Hematopoietic multipotent progenitor cell (in vitro differentiated cells): Measurements from ENCODE around the gene RRM1. TPM values are rescaled to one million over a fixed set of nuclear protein-coding genes. Genes with fewer than 3 reads are reported as not detected.
"Not testable (repeated sequence)": the region's sequence is repeated elsewhere in the genome, so short reads cannot be mapped to it uniquely, and the experiment has no call there.

Experiments
- DNase-seq, 3 donors: peaks; one replicate each; pipeline ENCODE4 v3.0.0-alpha.2; 2011 to 2015; ENCODE audit warnings: low read depth in 2 of 3, low spot score in 2 of 3
- total RNA-seq: library from RNA; depleted of rRNA; stranded (reverse); fragments of >200 nt; gene quantifications from one replicate; pipeline ENCODE4 v1.2.3, GENCODE V29; 2012

Gene RRM1
- 35.3 TPM for total RNA-seq

- peak; percentile 89 to 98 (median 95) for DNase-seq
Measured at GRCh38 chr11:4094348-4095291, at the start of gene RRM1. TSS of gene RRM1 (plus strand) at chr11:4094799. CDS start at chr11:4095013, 214 bp downstream.

DNA sequence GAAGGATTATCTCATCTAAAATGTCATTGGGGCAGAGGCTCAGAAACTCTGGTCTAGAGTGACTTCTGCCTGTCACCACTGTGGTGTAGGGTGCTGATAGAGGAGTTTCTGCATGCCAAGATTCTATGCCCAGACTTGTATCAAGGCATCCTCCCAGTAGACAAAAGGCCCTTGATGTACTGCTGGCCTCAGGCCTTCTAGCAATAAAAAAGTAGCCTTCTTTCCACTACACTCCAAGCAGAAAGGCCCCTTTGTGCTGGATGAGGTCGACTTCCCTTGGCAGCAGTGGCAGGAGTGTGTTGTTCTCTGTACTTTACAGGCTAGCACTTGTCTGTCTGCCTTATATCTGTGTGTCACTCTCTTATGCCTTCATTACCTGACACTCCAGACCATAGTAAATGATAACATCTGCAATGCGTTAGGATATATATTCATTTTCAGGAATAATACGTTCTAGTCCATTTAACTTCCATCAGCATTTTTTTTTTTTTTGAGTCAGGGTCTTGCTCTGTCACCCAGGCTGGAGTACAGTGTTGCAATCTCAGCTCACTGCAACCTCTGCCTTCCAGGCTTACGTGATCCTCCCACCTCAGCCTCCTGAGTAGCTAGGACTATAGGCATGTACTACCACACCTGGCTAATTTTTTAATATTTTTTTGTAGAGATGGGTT is 49.5 kb upstream of the RRM1 start:
- DNase-seq, result no peak

GRCh38 chr11:4048340-4048739 is 46.3 kb upstream of the RRM1 start:
- DNase-seq, result no peak

- DNase-seq, result peak in 1 of 3 donors; percentile 36
Measured at GRCh38 chr11:4049006-4049405, 45.6 kb upstream of the RRM1 start.

DNA sequence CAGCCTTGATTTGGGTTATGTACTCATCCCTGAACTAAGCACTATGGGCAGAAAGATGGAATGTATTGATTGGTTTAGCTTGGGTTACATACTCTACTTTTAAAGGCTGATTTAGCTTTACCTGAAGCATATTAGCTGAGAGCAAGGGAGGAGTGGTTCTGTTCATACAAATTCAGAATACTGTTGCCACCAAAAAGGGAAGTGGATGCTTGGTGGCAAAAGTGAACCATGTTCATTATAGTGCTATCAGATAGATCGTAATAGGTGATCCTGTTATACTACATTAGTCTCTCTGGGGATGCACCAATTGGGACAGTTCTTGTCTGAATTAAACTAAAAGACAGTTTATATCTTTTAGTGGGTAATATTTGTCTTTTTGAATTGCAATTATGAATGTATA is 44.5 kb upstream of the RRM1 start:
- peak in 1 of 3 donors; percentile 41 for DNase-seq

GRCh38 chr11:4053200-4053599 is 41.4 kb upstream of the RRM1 start:
- not testable (repeated sequence) for DNase-seq

DNA sequence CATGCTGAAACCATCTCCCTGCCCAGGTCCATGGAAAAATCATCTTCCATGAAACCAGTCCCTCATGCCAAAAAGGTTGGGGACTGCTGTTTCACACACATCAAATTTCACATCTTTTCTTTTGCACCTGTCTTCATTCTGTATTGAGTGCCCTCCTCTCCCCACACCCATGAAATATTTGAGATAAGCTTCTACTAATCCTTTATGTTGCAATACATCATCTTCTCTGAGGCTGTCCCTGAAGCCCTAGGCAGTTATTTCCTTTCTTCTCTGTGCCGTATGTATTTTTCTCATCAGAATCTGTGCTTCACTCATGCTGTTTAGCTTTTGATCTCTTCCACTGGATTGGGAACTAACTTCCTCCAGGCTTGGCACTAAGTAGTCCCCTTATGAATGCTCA is 40.0 kb upstream of the RRM1 start:
- no peak for DNase-seq

DNA sequence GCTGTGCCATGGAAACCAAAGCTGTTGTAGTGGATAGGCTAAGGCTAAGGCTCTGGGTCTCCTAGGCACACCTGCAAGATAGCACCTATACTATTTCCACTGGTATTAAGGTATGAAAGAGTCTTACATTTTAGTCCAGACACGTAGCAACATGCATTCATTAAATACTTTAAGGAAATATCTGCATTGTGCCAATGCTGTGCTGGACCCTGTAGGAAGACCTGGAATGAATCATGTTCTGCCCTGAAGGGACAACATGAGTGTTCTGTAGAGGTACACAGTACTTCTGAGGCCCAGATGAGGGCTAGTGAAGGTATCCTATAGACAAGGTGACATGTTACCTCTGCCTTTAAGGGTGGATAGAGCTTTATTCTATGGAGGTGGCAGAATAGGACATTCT is 35.2 kb upstream of the RRM1 start:
- no peak for DNase-seq

GRCh38 chr11:4060182-4060923 is 34.2 kb upstream of the RRM1 start:
- DNase-seq, result no peak

- DNase-seq, result no peak
Measured at GRCh38 chr11:4061700-4062099, 32.9 kb upstream of the RRM1 start.

DNA sequence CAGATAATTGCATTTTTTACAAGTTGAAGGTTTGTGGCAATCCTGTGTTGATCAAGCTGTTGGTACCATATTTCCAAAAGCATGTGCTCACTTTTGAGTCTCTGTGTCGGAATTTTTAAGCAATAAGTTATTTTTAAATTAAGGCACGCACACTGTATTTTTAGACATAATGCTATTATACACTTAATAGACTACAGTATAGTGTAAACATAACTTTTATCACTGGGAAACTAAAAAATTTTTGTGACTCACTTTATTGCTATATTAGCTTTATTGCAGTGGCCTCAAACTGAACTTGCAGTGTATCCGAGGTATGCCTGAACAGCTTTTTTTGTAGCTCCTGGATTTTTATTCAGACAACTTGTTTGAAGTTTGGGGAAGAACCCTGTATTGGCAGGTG is 31.3 kb upstream of the RRM1 start:
- no peak for DNase-seq

DNA sequence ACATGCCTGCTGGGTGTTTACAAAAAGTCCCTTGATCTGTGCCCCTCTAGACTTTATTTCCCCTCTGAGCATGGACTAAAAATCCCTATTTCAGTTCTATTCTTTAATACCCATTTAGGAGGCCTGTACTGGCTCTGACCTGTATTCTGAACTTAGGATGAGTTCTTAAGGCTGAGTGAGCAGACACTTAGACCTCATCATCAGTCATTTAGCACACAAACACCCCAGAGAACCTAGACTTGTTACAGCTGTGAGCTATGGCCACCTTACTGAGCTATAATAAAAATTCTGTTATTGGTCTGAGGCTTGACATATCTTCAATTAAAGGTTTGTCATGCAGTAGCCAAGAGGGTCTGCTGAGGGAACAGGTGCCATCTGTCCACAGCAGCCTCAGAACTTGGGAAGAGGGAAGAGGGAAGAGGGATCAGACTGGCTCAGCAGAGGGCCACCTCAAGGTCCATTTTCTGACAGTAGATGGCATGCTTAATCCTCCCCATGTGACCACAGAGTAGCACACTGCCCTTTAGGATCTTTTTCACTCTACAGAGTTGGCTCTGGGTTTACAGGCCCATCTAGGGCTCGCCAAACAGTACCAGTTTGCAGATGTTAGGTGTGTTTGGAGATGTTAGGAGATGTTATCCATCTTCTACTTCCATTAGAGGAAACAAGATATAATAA is 30.2 kb upstream of the RRM1 start:
- DNase-seq, result no peak

- no peak for DNase-seq
Measured at GRCh38 chr11:4065086-4065485, 29.5 kb upstream of the RRM1 start.

DNA sequence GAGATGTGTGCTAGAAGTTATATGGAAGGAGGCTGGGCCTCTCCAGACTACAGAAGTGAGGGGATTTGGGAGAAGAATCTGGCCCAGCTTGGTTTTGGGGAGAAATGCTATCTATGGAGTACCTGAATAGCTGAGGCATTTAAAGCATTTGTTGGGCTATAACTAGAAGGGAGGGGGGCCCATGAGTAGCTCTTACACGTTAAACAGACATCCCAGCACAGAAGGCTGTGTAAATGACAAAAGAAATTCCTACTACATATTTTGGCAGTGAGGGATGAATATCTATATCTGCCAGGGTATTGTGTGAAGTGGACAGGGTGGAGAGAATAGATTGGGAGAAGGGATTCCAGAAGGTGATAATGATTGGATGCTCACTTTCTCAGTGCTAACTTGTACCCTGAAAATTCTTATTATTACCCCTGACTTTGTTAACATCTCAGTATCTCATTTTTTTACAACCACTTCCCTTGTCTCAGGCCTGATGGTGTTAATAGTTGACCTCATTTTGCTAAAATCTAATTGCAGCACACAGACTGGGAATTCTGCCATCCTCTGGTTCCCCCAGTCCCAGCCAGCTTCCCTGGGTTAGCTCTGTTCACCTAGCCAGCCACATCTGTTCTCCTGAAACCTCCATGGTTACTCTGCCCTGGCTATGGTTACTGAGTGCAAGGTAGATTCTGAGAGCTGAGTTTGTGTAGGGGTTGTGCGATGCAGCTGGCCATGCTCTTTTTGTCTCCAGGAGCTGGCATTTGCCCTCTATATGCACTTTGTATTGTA is 28.8 kb upstream of the RRM1 start:
- no peak for DNase-seq

DNA sequence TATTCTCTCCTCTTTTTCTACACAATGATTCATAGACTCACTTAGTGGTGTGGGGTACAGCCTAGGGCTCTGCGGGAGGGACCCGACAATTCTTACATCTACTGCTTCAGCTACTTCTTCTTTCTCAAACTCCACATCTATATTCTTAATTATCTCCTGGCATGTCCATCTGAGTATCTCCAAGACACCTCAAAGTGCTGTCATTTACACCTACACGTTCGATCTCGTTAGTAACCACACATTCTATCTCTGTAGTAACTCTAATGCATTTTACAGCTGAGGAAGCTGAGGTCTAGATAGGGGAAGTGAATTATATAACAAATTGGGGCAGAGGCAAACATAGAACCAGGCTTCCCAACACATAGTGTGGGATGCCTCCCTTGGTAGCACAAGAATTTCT is 27.7 kb upstream of the RRM1 start:
- peak in 1 of 3 donors; percentile 55 for DNase-seq

DNA sequence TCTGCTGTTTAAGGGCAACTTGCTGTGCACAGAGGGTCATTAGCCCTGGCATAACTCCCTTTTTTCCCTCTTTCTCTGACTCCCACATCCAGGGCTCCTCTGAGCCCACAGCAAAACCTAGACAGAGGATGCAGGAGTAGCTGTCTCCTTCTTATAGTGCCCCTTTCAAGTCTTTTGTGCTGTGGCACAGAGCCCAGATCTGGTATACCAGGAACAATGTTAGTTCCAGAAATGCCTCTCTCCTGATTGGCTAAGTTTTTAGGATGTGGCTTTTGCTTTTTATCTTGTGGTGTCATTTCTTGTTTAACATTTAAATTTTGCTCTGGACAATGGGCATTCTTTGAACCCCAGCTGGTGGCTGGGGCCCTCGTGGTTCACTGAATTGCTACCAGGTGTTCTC is 25.6 kb upstream of the RRM1 start:
- DNase-seq, result peak in 1 of 3 donors; percentile 73

DNA sequence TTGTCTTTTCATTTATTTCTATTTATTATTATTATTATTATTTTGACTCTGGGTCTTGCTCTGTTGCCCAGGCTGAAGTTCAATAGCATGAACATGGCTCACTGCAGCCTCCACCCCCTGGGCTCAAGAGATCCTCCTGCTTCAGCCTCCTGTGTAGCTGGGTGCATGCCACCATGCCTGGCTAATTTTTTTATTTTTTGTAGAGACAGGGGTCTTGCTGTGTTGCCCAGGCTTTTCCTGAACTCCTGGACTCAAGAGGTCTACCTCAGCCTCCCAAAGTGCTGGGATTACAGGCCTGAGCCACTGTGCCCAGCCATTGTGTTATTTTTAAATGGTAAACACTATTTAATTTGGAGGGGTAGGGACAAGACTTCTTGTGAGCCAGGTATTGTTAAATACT is 23.3 kb upstream of the RRM1 start:
- DNase-seq, result no peak

GRCh38 chr11:4071914-4072313 is 22.7 kb upstream of the RRM1 start:
- DNase-seq, result no peak

DNA sequence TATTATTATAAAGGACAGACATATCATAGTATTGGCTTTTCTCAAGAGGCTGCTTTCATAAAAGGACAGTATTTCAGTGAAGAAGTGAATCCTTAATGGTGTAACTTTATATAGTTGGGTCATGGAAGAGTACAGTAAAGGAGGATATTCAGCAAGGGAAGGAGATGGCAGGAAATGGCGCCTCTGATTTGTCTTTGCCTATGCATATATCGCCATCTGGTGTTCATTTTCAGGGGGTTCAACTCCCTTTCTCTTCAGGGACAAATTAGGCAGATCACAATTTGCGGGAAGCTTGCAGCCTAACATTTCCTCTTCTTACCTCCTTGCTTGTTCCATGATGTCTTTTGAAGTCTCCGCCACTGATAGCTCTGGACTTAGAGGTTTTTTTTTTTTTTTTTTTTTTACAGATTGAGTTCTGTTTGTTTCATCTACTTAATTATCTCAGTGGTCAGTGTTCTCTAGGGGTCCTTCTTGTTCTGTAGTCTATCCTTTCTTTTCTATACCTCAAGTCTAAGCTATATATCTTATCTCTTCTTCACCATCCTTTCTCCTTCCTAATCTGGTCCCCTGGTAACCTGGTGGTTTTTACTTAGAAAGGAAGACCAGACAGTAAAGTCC is 21.8 kb upstream of the RRM1 start:
- DNase-seq, result peak; percentile 44 to 82 (median 70)
